Measurements from ENCODE around the gene ITGA11.

Gene ITGA11

GRCh38 chr15:68353421-68354135 lies 78.4 kb downstream of the ITGA11 start:
- no peak for DNase-seq (ENCODE audit: low spot score)

GRCh38 chr15:68352401-68353062 lies 79.4 kb downstream of the ITGA11 start:
- no peak for DNase-seq (ENCODE audit: low spot score)

- DNase-seq (ENCODE audit: low spot score) = no peak
Observed at GRCh38 chr15:68349151-68349550, 82.8 kb downstream of the ITGA11 start.

- DNase-seq (ENCODE audit: low spot score) = no peak
Observed at GRCh38 chr15:68348606-68349005, 83.4 kb downstream of the ITGA11 start.

- no peak for DNase-seq (ENCODE audit: low spot score)
Observed at GRCh38 chr15:68348081-68348480, 83.9 kb downstream of the ITGA11 start.

- no peak for DNase-seq (ENCODE audit: low spot score)
Observed at GRCh38 chr15:68347392-68347791, 84.6 kb downstream of the ITGA11 start.

GRCh38 chr15:68346979-68347378 lies 85.0 kb downstream of the ITGA11 start:
- DNase-seq (ENCODE audit: low spot score) = no peak

GRCh38 chr15:68345481-68345880 lies 86.5 kb downstream of the ITGA11 start:
- no peak for DNase-seq (ENCODE audit: low spot score)

- DNase-seq (ENCODE audit: low spot score) = no peak
Observed at GRCh38 chr15:68344600-68344999, 87.4 kb downstream of the ITGA11 start.

GRCh38 chr15:68343579-68344225 lies 88.3 kb downstream of the ITGA11 start:
- DNase-seq (ENCODE audit: low spot score) = no peak

- DNase-seq (ENCODE audit: low spot score) = no peak
Observed at GRCh38 chr15:68341760-68342725, 89.9 kb downstream of the ITGA11 start.

- no peak for DNase-seq (ENCODE audit: low spot score)
Observed at GRCh38 chr15:68340726-68341671, 91.0 kb downstream of the ITGA11 start.

GRCh38 chr15:68339481-68339880 lies 92.5 kb downstream of the ITGA11 start:
- no peak for DNase-seq (ENCODE audit: low spot score)

GRCh38 chr15:68337826-68338225 lies 94.1 kb downstream of the ITGA11 start:
- no peak for DNase-seq (ENCODE audit: low spot score)

- DNase-seq (ENCODE audit: low spot score) = no peak
Observed at GRCh38 chr15:68336516-68336915, 95.4 kb downstream of the ITGA11 start.

- no peak for DNase-seq (ENCODE audit: low spot score)
Observed at GRCh38 chr15:68335655-68336054, 96.3 kb downstream of the ITGA11 start.

- no peak for DNase-seq (ENCODE audit: low spot score)
Observed at GRCh38 chr15:68335251-68335650, 96.7 kb downstream of the ITGA11 start.

GRCh38 chr15:68334661-68335124 lies 97.3 kb downstream of the ITGA11 start:
- DNase-seq (ENCODE audit: low spot score) = no peak

- DNase-seq (ENCODE audit: low spot score) = no peak
Observed at GRCh38 chr15:68333775-68334470, 98.0 kb downstream of the ITGA11 start.

GRCh38 chr15:68332266-68332665 lies 99.7 kb downstream of the ITGA11 start:
- DNase-seq (ENCODE audit: low spot score) = no peak
